Calu3 (cell line): ENCODE results near the gene PEPD. TPM values are rescaled to one million over a fixed set of nuclear protein-coding genes. Genes with fewer than 3 reads are reported as not detected.

ENCODE experiments used
- BruUV-seq: library from RNA; stranded (reverse); fragments of 400-500 nt; replicated peaks from 2 replicates; lab custom pipeline; 2021; lab: Mats Ljungman, UMichigan
- CTCF ChIA-PET: fragments of 300-600 bp; sonication (Branson Sonifier 250); formaldehyde crosslinking; loops from one replicate; lab custom pipeline; 2022; ENCODE audit warnings: antibody characterized with exemption; lab: Charles Lee
- DNase-seq: peaks from one replicate; pipeline ENCODE4 v3.0.0; 2022
- H3K27ac Mint-ChIP-seq: one replicate; pipeline ENCODE4 v1.8.0; 2022; ENCODE audit warnings: mixed read lengths; ENCODE audit not compliant: unreplicated experiment
- H3K27me3 Mint-ChIP-seq: one replicate; pipeline ENCODE4 v1.8.0; 2022; ENCODE audit warnings: mixed read lengths; ENCODE audit not compliant: unreplicated experiment
- H3K36me3 Mint-ChIP-seq: one replicate; pipeline ENCODE4 v1.8.0; 2022; ENCODE audit warnings: mild to moderate bottlenecking, moderate library complexity, mixed read lengths; ENCODE audit not compliant: insufficient read depth, unreplicated experiment
- H3K4me1 Mint-ChIP-seq: one replicate; pipeline ENCODE4 v1.8.0; 2022; ENCODE audit warnings: mild to moderate bottlenecking, low read depth, mixed read lengths; ENCODE audit not compliant: unreplicated experiment
- H3K4me3 Mint-ChIP-seq: one replicate; pipeline ENCODE4 v1.8.0; 2022; ENCODE audit warnings: mild to moderate bottlenecking, low read depth, moderate library complexity, mixed read lengths; ENCODE audit not compliant: unreplicated experiment
- H3K9me3 Mint-ChIP-seq: one replicate; pipeline ENCODE4 v1.8.0; 2022; ENCODE audit warnings: low read depth, mixed read lengths; ENCODE audit not compliant: unreplicated experiment
- intact Hi-C: fragments of 100-400 bp; cut with micrococcal nuclease; formaldehyde crosslinking; loops from one replicate; pipeline ENCODE4 v1.10.0; 2022; ENCODE audit not compliant: unreplicated experiment
- total RNA-seq: library from RNA; stranded (reverse); gene quantifications from 2 replicates; pipeline ENCODE4 v1.2.3, GENCODE V29; 2022
- TF ChIP-seq, protein P1 (sequence below): fragments of 200-600 bp; IDR thresholded peaks from one replicate; pipeline ENCODE4 v1.8.0; 2022; ENCODE audit warnings: antibody characterized with exemption; ENCODE audit not compliant: unreplicated experiment

PEPD gene
- total RNA-seq, 1 experiment from 2014 or later = 65.5 TPM

DNA sequence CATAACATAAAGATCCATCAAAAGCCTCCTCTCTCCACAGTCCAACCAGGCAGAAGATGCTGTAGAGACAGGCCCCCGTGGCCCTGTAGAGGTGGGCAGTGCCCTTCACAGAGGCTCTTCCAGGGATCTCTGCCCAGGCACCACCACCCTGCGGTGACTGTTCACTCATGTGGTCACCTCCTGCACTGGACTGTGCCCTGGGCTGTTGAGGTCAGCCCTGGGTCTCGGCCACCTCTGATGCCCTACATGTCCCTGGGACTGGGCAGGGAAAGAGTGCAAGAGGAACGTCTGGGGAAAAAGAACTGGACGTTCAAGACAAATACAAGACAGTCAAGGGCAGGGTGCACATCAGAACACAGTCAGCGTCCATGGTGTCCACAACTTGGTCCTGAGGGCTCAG, 22.3 kb downstream of the PEPD start:
- H3K36me3 Mint-ChIP-seq = no peaks in the 10 kb centered on the region
- CTCF ChIA-PET = no interaction called here
- no peaks in the 10 kb centered on the region for H3K9me3 Mint-ChIP-seq
- intact Hi-C loops = no loop called here
- no peaks in the 10 kb centered on the region for H3K4me1 Mint-ChIP-seq
- no TSS peak for BruUV-seq
- no peak for DNase-seq
- no peak overlapping the region for H3K27ac Mint-ChIP-seq
- H3K27me3 Mint-ChIP-seq = no peaks in the 10 kb centered on the region
- H3K4me3 Mint-ChIP-seq = no peak overlapping the region
- TF ChIP-seq, protein P1, sequence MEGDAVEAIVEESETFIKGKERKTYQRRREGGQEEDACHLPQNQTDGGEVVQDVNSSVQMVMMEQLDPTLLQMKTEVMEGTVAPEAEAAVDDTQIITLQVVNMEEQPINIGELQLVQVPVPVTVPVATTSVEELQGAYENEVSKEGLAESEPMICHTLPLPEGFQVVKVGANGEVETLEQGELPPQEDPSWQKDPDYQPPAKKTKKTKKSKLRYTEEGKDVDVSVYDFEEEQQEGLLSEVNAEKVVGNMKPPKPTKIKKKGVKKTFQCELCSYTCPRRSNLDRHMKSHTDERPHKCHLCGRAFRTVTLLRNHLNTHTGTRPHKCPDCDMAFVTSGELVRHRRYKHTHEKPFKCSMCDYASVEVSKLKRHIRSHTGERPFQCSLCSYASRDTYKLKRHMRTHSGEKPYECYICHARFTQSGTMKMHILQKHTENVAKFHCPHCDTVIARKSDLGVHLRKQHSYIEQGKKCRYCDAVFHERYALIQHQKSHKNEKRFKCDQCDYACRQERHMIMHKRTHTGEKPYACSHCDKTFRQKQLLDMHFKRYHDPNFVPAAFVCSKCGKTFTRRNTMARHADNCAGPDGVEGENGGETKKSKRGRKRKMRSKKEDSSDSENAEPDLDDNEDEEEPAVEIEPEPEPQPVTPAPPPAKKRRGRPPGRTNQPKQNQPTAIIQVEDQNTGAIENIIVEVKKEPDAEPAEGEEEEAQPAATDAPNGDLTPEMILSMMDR = no peak

GRCh38 chr19:33498391-33499000, 23.1 kb downstream of the PEPD start:
- CTCF ChIA-PET = interaction anchor here (0.5 kb wide), 1 partner anchor 267 kb away, joined by 4 read pairs; no protein-coding TSS in a partner anchor
- Mint-ChIP-seq H3K36me3 (no peaks in the 10 kb centered on the region), H3K9me3 (no peaks in the 10 kb centered on the region), H3K27ac (no peak overlapping the region), H3K4me1 (no peaks in the 10 kb centered on the region), H3K4me3 (no peak overlapping the region), H3K27me3 (no peaks in the 10 kb centered on the region)
- no peak for DNase-seq
- no TSS peak for BruUV-seq
- TF ChIP-seq, protein P1 = no peak
- intact Hi-C loops = no loop called here

GRCh38 chr19:33497778-33498175, 23.8 kb downstream of the PEPD start:
- Mint-ChIP-seq H3K27me3 (no peaks in the 10 kb centered on the region), H3K9me3 (no peaks in the 10 kb centered on the region), H3K4me3 (no peak overlapping the region), H3K27ac (no peak overlapping the region), H3K36me3 (no peaks in the 10 kb centered on the region), H3K4me1 (no peaks in the 10 kb centered on the region)
- DNase-seq = no peak
- TF ChIP-seq, protein P1 = no peak
- intact Hi-C loops = no loop called here
- CTCF ChIA-PET = no interaction called here
- BruUV-seq = no TSS peak

- no peak for DNase-seq
- Mint-ChIP-seq H3K4me1 (no peaks in the 10 kb centered on the region), H3K27me3 (no peaks in the 10 kb centered on the region), H3K9me3 (no peaks in the 10 kb centered on the region), H3K4me3 (no peak overlapping the region), H3K36me3 (no peaks in the 10 kb centered on the region), H3K27ac (no peak overlapping the region)
- BruUV-seq = no TSS peak
- TF ChIP-seq, protein P1 = no peak
- intact Hi-C loops = no loop called here
- CTCF ChIA-PET = no interaction called here
These were observed 24.3 kb downstream of the PEPD start for GRCh38 chr19:33497131-33497777.
